GM06990 (cell line): Measurements from ENCODE around the gene GRPEL2.

ENCODE experiments used
- DNase-seq: peaks from one replicate; pipeline ENCODE4 v3.0.0-alpha.2; 2011; ENCODE audit not compliant: insufficient read length; ENCODE audit errors: extremely low read depth
- H3K27me3 ChIP-seq: replicated peaks from 2 replicates; pipeline ENCODE4 v1.6.0; 2011; ENCODE audit warnings: low read length; ENCODE audit not compliant: control insufficient read depth, insufficient read depth
- H3K36me3 ChIP-seq: 2 replicates; pipeline ENCODE4 v1.5.1; 2011; ENCODE audit warnings: low read length; ENCODE audit not compliant: control insufficient read depth, insufficient read depth
- H3K4me3 ChIP-seq: replicated peaks from 2 replicates; pipeline ENCODE4 v1.5.1; 2011; ENCODE audit warnings: low read depth, mild to moderate bottlenecking, control low read depth, low read length
- TF ChIP-seq, protein P1 (sequence below): IDR thresholded peaks from 2 replicates; pipeline ENCODE4 v1.5.1; 2011; ENCODE audit warnings: low read length, control low read depth, mild to moderate bottlenecking, inconsistent platforms; ENCODE audit not compliant: insufficient read depth, poor library complexity, severe bottlenecking

Gene GRPEL2

DNA sequence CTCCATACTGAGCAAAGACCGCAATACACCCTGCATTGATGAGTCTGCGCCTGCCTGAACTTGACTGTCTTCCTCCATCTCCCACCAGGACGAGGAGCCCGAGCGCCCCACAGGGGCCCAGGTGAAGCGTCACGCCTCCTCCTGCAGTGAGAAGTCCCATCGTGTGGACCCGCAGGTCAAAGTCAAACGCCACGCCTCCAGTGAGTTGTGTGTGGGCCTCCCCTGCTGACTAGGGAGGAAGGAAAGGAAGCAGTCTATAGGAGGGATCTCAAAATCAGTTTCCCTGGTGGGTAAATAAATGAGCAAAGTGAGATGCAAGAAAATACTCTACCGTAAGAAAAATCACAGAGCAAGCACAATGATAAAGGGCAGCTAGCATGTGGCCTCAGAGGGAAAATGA lies 22.8 kb upstream of the GRPEL2 start:
- H3K4me3 ChIP-seq = no peak overlapping the region
- H3K27me3 ChIP-seq = no peaks in the 10 kb centered on the region
- TF ChIP-seq, protein P1, sequence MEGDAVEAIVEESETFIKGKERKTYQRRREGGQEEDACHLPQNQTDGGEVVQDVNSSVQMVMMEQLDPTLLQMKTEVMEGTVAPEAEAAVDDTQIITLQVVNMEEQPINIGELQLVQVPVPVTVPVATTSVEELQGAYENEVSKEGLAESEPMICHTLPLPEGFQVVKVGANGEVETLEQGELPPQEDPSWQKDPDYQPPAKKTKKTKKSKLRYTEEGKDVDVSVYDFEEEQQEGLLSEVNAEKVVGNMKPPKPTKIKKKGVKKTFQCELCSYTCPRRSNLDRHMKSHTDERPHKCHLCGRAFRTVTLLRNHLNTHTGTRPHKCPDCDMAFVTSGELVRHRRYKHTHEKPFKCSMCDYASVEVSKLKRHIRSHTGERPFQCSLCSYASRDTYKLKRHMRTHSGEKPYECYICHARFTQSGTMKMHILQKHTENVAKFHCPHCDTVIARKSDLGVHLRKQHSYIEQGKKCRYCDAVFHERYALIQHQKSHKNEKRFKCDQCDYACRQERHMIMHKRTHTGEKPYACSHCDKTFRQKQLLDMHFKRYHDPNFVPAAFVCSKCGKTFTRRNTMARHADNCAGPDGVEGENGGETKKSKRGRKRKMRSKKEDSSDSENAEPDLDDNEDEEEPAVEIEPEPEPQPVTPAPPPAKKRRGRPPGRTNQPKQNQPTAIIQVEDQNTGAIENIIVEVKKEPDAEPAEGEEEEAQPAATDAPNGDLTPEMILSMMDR = no peak
- no peaks in the 10 kb centered on the region for H3K36me3 ChIP-seq
- no peak for DNase-seq

DNA sequence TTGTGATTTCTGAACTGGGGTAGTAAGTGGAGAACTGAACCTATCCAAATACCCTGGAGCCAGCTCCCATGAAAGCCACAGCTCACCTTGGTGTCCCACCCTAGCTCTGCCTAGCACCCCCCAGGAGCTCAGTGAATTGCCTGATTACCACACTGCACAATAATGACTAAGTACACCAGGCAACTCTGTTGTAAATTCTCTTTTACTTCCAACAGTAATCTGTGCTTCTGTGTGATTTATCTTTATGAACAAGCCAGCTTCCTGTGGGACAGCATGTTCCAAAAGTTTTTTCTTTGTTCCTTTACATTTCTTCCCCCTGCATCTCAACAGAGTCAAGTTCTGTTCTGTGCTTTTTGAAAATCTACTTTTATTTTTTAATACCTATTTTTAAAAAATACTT lies 22.1 kb upstream of the GRPEL2 start:
- Histone ChIP-seq H3K27me3 (no peaks in the 10 kb centered on the region), H3K36me3 (no peaks in the 10 kb centered on the region), H3K4me3 (no peak overlapping the region)
- no peak for DNase-seq
- TF ChIP-seq, protein P1 = no peak

DNA sequence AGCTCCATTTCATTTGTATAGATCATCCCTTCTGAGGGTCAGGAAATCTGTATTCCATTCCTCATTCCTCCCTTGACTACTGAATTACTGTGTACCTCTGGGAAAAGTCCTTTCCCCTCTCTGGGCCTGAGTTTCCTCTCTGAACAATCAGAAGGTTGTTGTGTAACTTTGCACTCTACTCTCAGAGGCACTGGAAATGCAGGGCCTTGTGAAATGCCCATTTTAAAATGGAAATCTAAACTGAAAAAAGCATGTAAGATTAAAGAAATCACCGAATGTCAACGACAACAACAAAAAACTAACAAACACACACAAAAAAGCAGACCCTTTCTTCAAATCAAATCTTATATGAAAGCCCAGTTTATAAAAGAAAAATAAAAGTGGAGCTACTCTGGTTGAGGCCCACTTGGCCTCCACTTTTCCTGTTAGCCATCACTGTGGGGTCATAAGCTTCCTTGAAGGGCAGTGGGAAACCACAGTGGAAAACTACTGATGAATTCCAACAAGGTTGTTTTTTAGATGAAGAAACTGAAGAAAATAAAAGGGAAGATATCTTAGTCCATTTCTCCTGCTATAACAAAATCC lies 21.6 kb upstream of the GRPEL2 start:
- no peak for DNase-seq
- H3K4me3 ChIP-seq = no peak overlapping the region
- H3K36me3 ChIP-seq = no peaks in the 10 kb centered on the region
- no peaks in the 10 kb centered on the region for H3K27me3 ChIP-seq
- TF ChIP-seq, protein P1 = no peak

DNA sequence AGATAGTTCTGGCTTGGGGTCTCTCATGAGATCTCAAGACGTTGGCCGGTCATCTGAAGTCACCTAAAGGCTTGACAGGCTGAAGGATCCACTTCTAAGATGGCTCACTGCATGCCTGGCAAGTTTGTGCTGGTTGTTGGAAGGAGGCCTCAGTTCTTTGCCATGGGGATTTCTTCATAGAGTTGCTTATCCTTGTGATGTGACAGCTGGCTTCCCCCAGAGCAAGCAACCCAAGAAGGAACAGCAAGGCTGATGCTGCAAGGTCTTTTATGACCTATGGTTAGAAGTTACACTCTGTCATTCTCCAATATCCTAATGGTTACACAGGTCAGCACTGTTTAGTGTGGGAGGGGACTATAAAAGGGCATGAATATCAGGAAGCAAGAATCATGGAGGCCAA lies 20.7 kb upstream of the GRPEL2 start:
- no peak for DNase-seq
- Histone ChIP-seq H3K4me3 (no peak overlapping the region), H3K27me3 (no peaks in the 10 kb centered on the region), H3K36me3 (no peaks in the 10 kb centered on the region)
- TF ChIP-seq, protein P1 = no peak

DNA sequence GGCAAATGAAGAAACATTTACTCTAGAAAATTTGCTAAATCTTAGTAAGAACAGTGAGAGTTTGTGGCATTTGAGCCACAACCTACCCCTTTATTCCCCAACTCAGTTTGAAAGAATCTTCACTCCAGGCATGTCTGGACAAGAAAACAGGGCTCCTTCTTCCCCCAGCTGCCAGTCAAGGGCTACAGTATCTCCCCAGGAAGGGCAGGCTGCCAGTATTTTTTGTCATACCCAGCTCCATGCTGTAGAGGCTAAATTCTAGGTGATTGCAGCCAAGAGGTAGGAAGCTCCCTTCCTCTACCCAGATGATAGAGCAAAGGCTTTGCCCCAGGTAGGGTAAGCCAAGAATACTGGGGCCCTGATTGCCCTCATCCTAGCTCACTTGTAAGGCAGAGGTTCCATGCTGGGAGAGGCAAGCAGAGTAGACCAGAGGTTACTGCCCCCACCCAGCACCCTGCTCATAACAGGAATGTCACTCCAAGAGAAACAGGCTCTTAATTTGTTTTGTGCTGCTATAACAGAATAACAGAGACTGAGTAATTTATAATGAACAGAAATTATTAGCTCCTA lies 20.0 kb upstream of the GRPEL2 start:
- no peak for DNase-seq
- TF ChIP-seq, protein P1 = no peak
- no peak overlapping the region for H3K4me3 ChIP-seq
- H3K27me3 ChIP-seq = no peaks in the 10 kb centered on the region
- H3K36me3 ChIP-seq = no peaks in the 10 kb centered on the region

DNA sequence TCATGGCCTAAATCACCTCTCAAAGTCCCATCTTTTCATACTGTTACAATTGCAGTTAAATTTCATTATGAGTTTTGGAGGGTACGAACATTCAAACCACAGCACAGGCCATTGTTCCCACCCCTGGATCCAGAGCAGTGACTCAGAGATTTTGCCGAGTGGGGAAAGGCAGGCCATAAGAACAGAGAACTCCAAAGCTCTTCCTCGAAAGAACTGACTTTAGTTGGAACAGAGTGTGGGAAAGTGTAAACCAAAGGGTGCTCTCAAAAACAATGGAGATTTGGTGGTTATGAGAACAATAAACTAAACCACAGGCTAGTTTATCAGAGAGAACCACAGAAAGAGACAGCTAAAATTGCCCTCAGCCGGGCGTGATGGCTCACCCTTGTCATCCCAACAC lies 19.4 kb upstream of the GRPEL2 start:
- no peaks in the 10 kb centered on the region for H3K27me3 ChIP-seq
- DNase-seq = no peak
- TF ChIP-seq, protein P1 = no peak

More for the DNA sequence above, 19.4 kb upstream of the GRPEL2 start:
- H3K36me3 ChIP-seq = no peaks in the 10 kb centered on the region
- no peak overlapping the region for H3K4me3 ChIP-seq
